Measurements from ENCODE around the gene DUSP22.
"Not testable (repeated sequence)": the region's sequence is repeated elsewhere in the genome, so short reads cannot be mapped to it uniquely, and the experiment has no call there.

Gene DUSP22

DNA sequence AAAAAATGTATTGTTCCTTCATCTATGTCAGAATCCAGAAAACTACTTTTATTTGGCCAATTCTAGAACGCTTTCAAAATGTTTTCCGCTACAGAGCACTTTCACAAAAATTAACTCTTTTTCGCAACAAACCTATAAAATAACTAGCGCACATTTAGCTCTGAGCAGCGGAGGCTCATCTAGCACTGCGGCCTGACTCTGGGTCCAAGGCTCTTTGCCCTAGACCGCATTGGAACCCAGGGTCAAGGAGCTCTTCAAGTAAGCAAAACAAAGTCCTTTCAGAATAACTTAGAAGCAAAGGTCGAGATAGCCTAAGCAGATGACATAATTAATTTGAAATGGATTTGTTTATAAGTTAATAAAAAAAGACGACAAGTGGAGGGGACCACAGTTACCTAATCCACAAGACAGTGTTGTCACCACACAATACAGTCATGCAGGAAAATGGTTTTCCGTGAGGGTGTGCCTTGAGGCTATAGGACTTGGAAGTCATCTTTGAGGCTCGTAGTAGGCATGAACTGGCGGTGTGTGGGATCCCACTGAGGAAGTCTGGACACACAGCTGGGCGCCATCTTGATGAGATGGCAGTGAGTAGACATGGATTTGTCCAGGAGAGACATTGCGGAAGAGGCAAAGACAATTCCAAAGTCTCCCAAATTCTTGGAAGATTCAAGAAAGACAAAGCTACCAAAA lies 70.1 kb downstream of the DUSP22 start:
- no peak for DNase-seq (ENCODE audit: low read depth in 2 of 2, low spot score in 1 of 2)

DNA sequence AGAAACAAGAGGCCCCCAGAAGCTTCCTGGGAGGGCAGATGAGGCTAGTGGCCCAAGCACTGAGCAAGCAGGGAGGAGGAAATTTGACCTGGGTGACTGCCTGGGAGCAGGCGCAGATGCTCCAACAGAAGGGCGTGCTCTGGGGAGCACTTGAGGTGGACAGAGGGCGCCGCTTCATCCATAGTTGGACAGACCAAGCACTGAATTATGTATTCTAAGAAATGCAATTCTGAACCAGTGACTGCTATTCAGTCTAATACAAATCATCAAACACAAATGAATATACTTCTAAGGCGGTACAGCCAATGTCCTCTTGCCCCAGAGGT lies 70.6 kb downstream of the DUSP22 start:
- no peak for DNase-seq (ENCODE audit: low read depth in 2 of 2, low spot score in 1 of 2)

DNA sequence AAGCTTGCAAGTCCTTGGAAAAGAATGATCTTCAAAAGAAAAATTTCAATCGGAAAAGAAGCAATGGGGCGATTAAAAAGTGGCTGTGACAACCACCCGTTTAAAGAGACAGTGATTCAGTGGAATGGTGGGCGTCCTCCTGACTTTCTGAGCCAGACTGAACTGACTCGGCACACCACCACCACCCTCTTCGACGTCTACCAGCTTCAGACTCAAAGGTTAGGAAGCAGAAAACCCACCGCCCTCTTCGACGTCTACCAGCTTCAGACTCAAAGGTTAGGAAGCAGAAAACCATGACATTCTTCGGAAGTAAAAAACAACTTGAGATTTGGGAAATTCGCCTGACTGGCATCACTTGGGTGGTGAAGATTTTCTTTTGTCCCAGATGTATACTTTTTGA lies 71.0 kb downstream of the DUSP22 start:
- DNase-seq (ENCODE audit: low read depth in 2 of 2, low spot score in 1 of 2), result no peak

DNA sequence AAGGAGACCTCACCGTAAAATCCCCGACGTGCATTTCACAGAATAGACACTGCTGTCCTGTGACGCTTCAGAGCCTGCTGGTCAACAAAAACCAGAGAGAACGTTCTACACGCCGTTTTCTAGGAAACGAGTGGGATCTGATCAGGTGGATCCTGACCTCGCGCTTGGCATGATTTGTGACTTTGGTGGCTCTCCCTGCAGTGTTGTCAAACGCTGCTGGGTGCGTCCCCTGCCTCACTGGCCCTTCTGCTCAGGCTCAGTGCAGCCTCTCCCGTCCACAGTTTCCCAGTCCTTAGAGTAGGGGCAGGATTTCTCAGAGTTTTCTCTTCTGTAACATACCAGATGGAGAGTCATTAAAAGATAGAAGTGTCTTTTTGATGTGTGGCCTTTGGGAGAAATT lies 71.6 kb downstream of the DUSP22 start:
- DNase-seq (ENCODE audit: low read depth in 2 of 2, low spot score in 1 of 2), result no peak

DNA sequence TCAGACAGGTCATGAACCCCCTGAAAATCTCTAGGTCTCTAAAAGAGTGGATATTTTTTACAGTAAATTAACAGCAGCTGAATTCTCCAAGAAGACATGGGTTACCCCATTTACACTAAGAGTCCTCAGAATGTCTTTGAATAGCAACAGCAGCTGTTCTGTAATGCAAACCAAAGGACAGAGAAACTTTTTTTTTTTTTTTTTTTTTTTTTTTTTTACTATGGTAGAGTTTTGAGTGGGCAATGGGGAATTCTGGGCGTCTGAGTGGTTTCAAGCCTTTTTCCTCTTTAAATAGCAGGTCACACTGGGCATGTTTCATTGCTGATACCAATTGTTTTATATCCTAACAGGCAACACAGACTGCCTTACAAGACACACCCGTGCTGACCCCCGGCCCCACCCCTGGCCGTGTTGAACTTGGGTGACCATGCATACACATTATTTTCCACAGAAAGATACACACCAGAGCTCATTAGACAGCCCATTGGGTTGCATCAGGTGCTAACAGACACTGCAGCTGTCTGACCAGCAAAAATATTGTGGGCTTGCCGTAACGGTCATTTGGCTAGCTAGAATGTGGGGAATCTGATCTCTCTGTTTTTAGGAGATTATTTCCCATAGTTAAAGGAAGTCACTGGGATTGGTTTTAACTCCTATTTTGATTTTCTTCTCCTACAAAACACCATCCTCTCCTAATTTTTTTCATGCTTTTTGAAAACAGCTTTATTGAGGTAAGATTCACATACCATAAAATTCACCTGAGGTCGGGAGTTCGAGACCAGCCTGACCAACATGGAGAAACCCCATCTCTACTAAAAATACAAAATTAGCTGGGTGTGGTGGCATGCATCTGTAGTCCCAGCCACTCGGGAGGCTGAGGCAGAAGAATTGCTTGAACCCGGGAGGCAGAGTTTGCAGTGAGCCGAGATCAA lies 72.6 kb downstream of the DUSP22 start:
- DNase-seq (ENCODE audit: low read depth in 2 of 2, low spot score in 1 of 2), result no peak

DNA sequence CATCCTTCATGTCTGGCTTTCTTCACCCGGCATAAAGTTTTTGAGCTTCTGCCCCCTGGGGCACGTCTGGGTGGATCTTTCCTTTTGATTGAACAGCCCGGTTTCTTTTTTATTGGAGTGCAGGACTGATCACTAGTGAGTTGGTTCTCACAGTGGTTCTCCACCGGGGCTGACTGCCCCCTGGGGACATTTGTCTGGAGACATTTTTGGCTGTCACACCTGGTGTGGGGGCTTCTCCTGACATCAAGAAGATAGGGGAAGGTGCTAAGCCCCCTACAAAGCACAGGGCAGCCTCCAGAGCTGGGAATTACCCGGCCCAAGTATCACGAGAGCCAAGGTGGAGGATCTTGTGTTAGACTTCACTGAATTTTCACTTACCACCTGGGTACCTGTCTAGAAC lies 73.5 kb downstream of the DUSP22 start:
- no peak for DNase-seq (ENCODE audit: low read depth in 2 of 2, low spot score in 1 of 2)

DNA sequence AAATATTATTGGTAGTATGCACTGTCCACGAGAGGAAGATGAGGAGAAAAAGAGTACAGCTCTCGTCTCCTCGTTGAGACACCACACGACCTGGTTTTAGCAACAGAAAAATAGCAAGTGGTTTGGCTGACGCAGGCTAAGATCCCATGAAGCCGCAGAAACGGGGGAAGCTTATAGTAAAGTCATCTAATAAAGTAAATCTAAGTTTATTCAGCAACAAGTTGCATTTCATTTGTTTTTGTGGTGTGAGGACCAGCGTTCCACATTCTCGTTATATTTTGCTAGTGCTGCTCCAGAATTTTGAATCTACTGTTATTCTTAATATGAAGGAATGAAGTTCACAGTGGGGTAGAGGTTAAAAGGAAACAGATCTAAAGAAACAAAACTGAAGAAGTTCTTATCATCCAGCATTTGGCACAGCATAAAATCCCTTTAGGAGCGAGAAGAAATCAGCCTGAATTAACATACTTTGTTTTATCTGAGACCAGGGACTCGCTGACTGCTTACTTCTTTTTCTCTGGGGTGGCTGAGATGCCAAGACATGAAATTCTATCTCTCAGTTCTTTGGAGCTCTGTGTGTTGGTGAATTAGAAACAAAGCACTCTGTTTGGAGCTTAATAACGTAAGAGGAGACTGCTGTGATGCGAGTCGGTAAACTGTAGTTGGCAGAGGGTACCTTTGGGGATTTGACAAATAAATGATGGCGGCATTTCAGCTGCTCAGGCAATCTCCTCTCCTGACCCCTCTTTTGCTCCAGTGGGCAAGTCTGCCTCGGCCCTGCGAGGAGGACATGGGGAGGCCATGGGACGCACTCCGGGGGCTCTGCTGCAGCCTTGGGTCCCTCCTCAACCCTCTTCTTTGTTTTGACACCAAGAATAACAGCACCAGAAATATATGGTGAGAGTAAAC lies 74.4 kb downstream of the DUSP22 start:
- DNase-seq (ENCODE audit: low read depth in 2 of 2, low spot score in 1 of 2), result no peak

DNA sequence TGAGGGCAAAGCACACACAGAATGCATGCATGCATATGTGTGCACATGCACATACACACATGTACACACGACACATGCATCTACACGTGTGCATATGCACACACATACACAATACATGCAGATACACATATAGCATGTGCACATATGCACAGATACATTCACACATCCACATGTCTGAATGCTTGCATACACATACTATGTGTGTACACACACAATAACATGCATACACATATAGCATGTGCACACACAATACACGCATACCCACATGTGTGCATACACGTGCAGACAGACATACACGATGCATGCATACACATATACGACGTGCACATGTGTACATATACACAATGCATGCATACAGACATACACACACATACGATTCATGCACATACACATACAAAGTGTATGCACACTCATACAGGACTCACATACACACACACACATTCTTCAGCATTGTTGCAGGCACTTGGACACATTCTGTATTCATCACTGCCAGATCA lies 75.1 kb downstream of the DUSP22 start:
- DNase-seq (ENCODE audit: low read depth in 2 of 2, low spot score in 1 of 2), result no peak

DNA sequence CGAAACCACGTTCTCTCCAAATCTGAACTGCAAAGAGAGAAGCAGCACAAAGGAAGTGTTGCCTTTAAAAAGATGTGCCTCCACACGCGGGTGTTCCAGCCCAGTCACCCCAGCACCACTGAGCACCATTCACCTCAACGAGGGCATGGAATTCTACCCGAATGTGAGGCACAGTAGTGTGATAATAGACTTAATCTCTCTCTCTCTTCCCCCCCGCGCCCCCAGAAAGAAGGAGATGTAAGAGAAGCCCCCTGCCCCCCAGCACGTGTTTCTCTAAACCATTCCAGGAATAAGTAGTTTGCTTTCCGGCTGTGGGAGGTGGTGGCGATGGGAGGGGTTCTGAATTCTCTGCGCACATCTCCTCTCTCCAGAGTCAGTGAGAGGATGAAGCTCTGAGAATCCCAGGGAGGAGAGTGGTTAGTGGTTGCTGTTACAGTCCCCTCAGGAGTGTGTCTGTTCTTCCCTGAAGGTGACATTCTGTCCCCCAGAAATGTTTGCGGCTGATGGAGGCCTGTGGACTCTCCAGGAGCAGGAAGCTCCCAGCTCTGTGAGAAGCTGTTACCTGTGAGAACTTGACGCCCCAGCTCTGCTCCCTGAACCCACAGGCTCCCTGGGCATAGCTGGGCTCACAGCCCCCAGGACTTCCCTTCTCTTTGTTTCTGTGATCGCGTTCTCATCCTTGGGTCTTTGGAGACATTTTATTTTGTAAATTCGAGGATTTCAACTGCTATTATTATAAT lies 75.8 kb downstream of the DUSP22 start:
- DNase-seq (ENCODE audit: low read depth in 2 of 2, low spot score in 1 of 2), result no peak

DNA sequence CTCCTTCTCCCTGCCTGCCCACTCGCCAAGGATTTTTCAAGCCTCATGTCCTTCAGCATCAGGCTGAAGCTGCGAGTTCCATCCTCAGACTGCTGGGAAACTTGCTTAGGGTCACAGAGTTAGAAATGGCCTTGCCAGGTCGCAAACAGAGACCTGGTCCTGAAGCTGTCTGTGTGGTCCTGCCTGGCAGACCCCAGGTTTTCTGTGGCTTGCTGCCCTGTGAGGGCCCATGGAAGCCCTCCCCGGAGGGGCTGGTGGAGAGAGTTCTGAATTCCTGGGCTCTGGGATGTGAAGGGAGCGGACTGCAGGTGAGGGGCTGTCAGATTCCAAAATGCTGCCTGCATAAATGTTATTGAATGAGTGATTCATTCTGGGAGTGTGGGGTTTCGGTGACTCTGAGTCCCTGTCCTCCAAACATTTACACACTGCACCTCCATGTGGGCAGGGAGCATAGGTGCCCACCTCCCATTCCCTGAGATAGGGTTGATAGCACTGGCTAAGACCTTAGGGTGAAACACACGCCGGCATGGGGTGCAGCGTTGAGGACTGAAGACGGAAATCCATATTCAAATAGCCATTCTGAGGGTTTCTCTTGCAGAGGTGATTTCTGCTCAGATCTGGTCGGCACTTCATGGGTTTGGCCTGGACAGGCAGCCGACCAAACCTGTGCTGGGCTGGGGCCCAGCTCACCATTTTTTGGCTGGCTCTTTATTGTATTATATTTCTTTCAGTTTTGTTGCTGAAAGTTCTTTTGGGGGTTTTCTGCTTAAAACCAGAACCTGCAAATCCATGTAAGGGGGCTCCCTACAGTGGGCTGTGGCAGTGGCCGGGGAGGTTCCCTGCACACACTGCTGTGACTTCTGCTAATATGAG lies 77.5 kb downstream of the DUSP22 start:
- no peak for DNase-seq (ENCODE audit: low read depth in 2 of 2, low spot score in 1 of 2)

DNA sequence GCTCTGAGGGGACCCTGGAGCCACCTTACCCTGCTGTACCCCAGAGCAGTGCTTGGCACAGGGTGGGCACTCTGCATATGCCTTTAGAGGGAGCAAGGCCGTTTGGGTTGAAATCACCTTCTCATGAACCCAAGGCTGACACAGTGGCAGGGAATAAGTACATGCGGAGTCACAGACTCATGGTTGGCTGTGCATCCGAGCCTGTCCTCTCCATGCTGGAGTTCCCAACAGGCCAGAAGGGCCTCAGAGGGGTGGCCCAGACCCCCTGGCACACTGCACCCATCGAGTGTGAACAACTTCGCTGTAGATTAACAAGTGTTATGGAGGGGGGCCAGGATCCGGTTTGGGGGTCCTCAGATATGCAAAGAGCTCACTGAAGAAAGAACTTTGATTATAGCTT lies 78.3 kb downstream of the DUSP22 start:
- no peak for DNase-seq (ENCODE audit: low read depth in 2 of 2, low spot score in 1 of 2)

DNA sequence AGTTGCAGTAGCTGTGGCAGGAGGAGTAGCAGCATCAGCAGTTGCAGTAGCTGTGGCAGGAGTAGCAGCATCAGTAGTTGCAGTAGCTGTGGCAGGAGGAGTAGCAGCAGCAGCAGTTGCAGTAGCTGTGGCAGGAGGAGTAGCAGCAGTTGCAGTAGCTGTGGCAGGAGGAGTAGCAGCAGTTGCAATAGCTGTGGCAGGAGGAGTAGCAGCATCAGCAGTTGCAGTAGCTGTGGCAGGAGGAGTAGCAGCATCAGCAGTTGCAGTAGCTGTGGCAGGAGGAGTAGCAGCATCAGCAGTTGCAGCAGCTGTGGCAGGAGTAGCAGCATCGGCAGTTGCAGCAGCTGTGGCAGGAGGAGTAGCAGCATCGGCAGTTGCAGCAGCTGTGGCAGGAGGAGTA lies 79.6 kb downstream of the DUSP22 start:
- not testable (repeated sequence) for DNase-seq (ENCODE audit: low read depth in 2 of 2, low spot score in 1 of 2)

DNA sequence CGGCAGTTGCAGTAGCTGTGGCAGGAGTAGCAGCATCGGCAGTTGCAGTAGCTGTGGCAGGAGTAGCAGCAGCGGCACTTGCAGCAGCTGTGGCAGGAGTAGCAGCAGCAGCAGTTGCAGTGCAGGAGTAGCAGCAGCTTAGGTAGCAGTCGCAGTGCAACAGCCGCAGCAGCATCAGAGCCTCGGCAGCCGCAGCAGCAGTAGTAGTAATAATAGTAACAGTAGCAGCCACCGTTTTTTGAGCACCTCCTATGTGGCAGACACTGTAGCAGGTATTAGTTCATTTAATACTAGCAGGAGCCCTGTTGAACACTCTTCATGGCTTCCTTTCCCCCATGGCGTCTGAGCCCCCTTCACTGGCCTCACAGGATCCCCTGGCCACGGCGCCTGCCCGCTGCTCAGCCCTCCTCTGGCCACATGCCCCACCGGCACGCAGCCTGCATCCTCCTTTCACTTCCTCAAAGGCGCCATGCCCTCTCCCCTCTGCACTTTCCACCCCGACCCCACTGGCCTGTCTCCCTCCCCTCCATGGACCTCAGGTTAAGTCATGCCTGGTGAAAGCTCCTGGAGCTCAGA lies 80.1 kb downstream of the DUSP22 start:
- DNase-seq (ENCODE audit: low read depth in 2 of 2, low spot score in 1 of 2), result no peak

DNA sequence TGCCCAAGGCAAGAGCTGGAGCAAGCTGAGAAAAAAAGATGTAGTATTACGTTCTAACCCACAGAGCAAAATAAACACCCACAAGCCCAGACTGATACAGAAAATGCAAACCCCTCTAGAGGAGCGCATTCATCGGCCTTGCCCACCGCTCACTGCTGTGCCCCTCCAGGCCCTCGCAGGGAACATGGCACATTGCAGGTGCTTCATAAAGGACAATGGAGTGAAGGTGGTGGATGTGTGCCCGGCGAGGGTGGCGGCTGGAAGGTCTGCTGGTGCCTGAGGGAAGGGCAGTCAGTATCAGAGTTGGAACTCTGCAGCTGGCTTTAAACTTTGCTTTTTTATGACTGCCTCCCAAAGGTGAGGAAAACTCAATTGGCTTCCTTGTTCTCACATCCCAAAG lies 80.7 kb downstream of the DUSP22 start:
- no peak for DNase-seq (ENCODE audit: low read depth in 2 of 2, low spot score in 1 of 2)

DNA sequence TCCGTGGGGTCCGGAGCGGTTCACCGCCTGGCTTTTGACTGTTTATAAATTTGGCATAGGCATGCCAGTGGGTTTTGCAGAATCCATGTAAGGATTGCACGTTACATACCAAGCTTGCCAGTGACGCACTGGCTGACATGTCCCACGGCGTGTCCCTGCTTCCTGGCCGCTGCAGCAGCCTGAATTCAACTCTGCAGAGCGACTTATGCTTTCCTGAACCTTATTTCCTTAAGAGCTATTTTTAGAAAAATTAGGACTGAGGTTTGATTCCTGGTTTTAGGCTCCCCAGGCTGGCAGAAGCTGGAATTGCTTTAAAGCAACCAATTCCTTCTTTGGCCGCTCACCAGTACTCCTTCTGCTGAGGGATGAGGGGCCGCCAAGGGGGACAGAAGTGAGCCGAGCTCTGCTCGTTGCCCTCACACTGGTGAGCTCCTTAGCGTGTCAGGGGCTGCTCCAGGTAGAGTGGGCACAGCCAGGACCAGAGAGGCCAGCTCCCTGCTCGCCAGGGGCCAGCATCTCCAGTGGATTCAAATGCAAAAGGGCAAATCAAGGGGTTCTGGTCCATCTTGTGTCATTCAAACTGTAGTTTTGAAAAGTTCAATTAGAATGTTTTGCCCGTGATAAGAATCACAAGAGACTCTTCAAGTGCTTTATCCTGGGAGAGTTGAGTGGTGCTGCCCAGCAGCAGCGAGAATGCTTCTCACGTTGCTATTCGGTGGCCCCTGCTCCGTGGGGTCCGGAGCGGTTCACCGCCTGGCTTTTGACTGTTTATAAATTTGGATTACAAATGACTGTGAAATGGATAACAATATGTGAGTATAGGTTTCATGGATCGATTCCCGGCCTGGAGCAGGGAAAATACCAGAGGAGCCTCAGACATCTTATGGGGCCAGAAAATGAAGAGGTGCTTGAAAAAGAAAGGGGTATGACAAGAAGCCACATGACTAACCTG lies 81.8 kb downstream of the DUSP22 start:
- DNase-seq (ENCODE audit: low read depth in 2 of 2, low spot score in 1 of 2), result no peak

DNA sequence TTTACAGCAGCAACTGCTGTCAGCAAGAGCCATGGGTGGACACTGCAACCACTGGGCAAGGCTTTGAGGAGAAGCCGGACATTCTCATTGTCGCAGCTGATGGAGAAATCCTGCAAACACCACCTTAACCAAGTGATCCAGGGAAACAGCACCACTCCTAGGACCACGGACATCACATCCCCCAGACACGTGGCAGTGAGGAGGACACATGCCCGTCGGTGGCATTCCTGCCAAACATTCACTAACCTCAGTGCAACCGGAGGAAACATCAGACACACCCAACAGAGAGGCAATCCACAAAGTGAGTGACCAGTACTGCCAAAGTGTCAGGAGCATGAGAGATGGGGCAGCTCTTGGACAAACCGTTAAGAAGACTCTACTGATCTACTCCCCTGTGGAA lies 82.7 kb downstream of the DUSP22 start:
- DNase-seq (ENCODE audit: low read depth in 2 of 2, low spot score in 1 of 2), result no peak

DNA sequence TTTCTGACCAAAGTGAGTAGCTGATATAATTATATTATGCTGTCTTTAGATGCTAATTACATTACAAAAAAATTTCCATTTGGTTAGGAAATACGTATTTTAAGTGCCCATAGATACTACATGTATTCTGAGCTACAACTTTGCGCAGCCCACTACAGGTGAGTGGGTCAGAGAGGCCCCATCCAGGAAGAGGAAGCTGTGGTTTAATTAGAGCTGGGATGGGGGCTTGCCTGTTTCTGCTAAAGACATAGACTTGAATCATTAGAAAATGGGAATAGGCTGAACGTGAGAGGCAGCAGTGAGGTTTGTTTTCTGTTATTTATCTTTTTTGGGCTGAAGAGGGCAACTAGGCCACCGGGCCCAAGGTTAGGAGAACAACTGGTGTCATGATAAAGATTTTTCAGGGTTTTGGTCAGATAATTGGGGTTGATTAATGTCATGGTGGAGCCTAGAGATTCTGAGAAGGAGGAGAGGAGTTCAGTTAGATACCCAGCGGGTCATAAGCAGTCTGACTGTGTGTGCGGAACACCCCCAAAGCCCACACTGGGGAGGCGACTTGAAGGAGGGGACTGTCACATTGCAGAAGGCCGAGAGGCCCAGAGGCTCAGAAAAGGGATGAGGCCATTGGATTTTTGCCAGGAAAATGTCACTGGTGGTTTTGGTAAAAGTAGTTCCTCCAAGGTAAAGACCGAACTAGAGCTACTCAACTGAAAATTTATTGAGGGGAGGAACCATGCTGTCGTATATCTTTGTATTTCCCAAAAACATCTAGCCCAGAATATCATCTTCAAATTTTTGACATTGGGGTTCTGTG lies 84.7 kb downstream of the DUSP22 start:
- DNase-seq (ENCODE audit: low read depth in 2 of 2, low spot score in 1 of 2), result no peak

DNA sequence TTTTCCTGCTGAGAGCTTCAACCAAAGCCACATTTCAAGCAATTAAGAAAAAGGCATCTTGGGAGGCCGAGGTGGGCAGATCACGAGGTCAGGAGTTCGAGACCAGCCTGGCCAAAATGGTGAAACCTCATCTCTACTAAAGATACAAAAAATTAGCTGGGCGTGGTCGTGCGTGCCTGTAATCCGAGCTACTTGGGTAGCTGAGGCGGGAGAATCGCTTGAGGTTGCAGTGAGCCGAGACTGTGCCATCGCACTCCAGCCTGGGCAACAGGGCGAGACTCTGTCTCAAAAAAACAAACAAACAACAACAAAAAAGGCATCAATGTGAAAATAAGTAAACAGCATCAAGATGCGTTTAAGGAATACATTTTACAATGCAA lies 85.3 kb downstream of the DUSP22 start:
- DNase-seq (ENCODE audit: low read depth in 2 of 2, low spot score in 1 of 2), result not testable (repeated sequence)

Measured in stimulated activated CD8-positive, alpha-beta memory T cell treated with anti-CD3 and anti-CD28 coated beads, Interleukin-4, amount 100 ng/mL, for 1 hour (primary cell).